LNCaP clone FGC (cell line): ENCODE results near the gene PDE2A.

Experiments
- DNase-seq: peaks from one replicate; pipeline ENCODE4 v3.0.0-alpha.2; 2011; ENCODE audit warnings: low read depth
- H3K4me3 ChIP-seq: 2 replicates; pipeline ENCODE4 v1.5.1; 2011; ENCODE audit warnings: mild to moderate bottlenecking, low read depth, low read length, control low read depth
- CTCF ChIP-seq: IDR thresholded peaks from 2 replicates; pipeline ENCODE4 v1.5.1; 2012; ENCODE audit warnings: mild to moderate bottlenecking; ENCODE audit not compliant: control insufficient read depth, insufficient read depth; ENCODE audit errors: extremely low read depth

Gene PDE2A

DNA sequence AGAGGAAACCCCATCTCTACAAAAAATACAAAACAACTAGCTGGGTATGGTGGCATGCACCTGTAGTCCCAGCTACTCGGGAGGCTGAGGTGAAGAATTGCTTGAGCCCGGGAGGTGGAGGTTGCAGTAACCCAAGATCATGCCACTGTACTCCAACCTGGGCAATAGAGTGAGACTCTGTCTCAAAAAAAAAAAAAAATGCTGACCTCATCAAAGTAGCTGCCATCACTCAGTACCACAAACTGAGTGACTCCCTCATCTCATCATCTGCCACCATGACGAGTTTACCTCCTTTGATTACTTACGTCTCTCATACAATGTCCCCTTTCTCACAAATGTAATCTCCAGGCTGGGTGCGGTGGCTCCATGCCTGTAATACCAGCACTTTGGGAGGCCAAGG is 122.7 kb downstream of the PDE2A start:
- TF ChIP-seq CTCF = no peak
- H3K4me3 ChIP-seq = no peak overlapping the region
- DNase-seq = no peak

DNA sequence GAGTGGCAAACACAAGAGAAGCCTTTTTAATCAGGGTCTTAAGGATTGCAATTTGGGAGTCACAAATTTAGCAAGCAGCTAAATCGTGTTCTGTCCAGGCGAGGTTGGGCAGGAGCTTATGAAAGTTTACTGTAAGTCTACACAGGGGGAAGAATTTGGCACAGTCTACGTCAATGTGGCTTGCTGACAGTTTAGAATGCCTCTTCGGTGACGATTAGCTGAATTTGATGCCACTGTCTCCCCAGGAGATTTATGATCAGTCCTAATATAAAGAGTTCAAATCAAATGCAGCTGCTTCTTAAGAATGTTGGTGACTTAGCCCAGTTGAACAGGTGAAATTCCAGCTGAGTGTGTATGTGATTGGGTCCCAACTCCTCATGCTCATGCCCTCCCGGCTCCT is 125.8 kb downstream of the PDE2A start:
- no peak for DNase-seq
- H3K4me3 ChIP-seq = no peak overlapping the region
- no peak for TF ChIP-seq CTCF

DNA sequence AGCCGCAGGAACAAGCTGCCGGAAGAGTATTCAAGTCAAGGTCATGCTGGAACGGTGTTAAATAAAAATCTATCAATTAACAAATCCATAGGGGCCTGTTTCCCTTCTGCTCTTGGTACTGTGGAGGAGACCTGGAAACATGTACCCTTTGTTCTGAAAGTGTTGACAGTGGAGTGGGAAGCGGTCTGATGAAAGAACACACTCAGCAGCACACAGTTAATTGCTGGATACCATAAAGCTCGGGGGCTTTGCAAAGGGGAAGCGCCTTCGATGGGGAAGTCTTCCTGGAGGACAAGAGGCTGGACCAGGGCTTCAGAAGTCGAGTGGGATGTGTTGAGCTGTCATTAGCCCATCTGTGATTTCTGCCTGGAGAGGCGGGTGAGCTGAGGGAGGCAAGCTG is 127.4 kb downstream of the PDE2A start:
- H3K4me3 ChIP-seq = no peak overlapping the region
- no peak for TF ChIP-seq CTCF
- no peak for DNase-seq

- no peak for DNase-seq
- no peak for TF ChIP-seq CTCF
- H3K4me3 ChIP-seq = no peak overlapping the region
These were observed 129.6 kb downstream of the PDE2A start for GRCh38 chr11:72544589-72544988.

DNA sequence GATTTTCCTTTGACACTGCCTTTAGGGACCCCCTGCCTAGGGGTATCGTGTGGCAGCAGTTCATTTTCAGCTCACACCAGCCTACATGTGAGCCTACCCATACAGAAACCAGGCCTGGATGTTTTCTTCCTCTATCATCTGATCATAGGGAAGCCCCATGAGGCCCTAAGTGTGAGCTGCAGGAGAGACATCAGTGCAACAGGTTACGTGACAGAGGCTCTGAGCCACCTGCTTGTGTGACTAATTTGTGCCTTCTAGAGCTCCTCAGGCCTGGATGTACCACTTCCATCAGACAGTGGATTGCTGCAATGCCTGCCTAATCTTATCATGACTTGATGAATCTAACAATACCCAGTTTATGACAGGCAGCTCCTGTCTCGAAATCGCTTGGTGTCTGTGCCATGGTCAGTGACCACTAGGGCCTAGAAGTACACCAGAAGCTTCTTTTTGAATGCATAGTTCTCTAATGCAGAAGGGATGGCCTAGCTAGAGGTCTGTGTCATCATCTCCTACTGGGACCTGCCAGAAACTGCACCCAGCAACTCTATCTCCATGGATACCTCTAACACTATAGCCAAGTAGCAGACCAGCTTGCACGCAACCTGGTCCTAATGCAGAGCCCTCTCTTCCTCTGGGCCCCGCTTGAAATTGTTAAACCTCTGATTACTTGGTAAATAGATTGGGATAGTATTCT is 130.2 kb downstream of the PDE2A start:
- TF ChIP-seq CTCF = no peak
- no peak for DNase-seq

GRCh38 chr11:72541257-72541974 is 132.8 kb downstream of the PDE2A start:
- no peak for DNase-seq

More for the DNA sequence above, 130.2 kb downstream of the PDE2A start:
- H3K4me3 ChIP-seq = no peak overlapping the region

More at GRCh38 chr11:72541257-72541974, 132.8 kb downstream of the PDE2A start:
- no peak for TF ChIP-seq CTCF
- H3K4me3 ChIP-seq = no peak overlapping the region
